ENCODE measurements around the gene PCIF1.

DNA sequence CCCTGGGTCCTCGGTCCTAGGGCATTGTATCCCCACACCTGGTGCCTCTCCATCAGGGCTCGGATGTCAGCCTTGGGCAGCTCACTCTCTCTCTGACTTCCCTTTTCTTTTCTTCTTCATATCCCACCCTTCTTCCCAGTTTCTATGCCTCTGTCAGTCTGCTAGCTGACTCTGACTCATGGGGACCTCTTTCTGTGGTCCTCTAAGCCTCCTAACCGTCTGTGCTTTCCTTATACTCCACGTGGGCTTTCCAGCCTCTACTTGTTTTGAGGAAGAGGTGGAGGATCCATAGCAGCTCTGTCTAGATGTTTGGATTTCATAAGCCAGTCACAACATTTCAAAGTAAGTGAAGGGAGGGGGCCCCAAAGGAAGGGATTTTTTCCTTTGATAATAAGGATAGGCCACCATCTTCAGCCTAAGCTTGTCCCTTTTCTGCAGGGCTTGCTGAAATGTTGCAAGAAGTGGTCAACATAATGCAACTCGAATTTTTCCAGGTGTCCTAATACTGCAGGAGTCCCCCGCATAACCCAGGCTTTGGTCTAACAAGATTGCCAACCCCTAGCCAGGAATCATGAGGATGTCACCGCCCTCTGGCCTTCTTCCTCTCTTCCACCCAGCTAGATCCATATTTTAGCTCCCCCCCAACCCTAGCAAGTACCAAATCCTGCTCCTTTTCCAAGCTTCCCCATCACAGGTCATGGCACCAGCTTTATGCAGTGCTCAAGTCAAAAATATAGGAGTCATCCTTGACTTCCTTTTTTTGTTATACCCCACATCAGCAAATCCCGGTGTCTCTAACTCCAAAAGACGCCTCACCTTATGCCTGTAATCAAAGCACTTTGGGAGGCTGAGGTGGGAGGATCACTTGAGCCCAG is 13.8 kb upstream of the PCIF1 start:
- TF ChIP-seq, protein P1, sequence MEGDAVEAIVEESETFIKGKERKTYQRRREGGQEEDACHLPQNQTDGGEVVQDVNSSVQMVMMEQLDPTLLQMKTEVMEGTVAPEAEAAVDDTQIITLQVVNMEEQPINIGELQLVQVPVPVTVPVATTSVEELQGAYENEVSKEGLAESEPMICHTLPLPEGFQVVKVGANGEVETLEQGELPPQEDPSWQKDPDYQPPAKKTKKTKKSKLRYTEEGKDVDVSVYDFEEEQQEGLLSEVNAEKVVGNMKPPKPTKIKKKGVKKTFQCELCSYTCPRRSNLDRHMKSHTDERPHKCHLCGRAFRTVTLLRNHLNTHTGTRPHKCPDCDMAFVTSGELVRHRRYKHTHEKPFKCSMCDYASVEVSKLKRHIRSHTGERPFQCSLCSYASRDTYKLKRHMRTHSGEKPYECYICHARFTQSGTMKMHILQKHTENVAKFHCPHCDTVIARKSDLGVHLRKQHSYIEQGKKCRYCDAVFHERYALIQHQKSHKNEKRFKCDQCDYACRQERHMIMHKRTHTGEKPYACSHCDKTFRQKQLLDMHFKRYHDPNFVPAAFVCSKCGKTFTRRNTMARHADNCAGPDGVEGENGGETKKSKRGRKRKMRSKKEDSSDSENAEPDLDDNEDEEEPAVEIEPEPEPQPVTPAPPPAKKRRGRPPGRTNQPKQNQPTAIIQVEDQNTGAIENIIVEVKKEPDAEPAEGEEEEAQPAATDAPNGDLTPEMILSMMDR (IDR thresholded peaks at IDR 0.05): no peak
- no peak for TF ChIP-seq EZH2 (IDR thresholded peaks at IDR 0.05)
